Urinary bladder (tissue), 4 donors: Measurements from ENCODE around the gene COL17A1. TPM values are rescaled to one million over a fixed set of nuclear protein-coding genes. Genes with fewer than 3 reads are reported as not detected.

Experiments
- DNase-seq: peaks from one replicate; pipeline ENCODE4 v3.0.0-alpha.2; 2015; ENCODE audit errors: extremely low spot score
- H3K27ac ChIP-seq: one replicate; pipeline ENCODE4 v1.5.1; 2013; ENCODE audit warnings: low read depth, mild to moderate bottlenecking, moderate library complexity
- H3K36me3 ChIP-seq: one replicate; pipeline ENCODE4 v1.6.1; 2013; ENCODE audit warnings: mild to moderate bottlenecking, moderate library complexity; ENCODE audit not compliant: insufficient read depth
- H3K4me1 ChIP-seq: one replicate; pipeline ENCODE4 v1.6.1; 2013; ENCODE audit warnings: mild to moderate bottlenecking, moderate library complexity; ENCODE audit not compliant: insufficient read depth
- H3K4me3 ChIP-seq: one replicate; pipeline ENCODE4 v1.5.1; 2013; ENCODE audit warnings: low read depth, low read length
- WGBS: extraction: QIAGEN DNeasy Blood & Tissue Kit; methylation state at CpG from one replicate; pipeline ENCODE4 v1.1.7; 2013; 5-methylcytosine and 5-hydroxymethylcytosine counted together
- polyA plus RNA-seq: library from polyadenylated mRNA; stranded (reverse); fragments of 200-250 nt; gene quantifications from one replicate; pipeline ENCODE4 v1.2.3, GENCODE V29; 2013
- total RNA-seq: library from RNA; depleted of rRNA; stranded (reverse); fragments of >200 nt; gene quantifications from one replicate; pipeline ENCODE4 v1.2.3, GENCODE V29; 2014
- donor health status: healthy with polysubstance abuse.
- donor health status: healthy.

The COL17A1 gene
- total and polyA plus RNA-seq, 2 donors = 9.3 to 9.8 TPM

- Histone ChIP-seq H3K27ac (no peak overlapping the region), H3K4me3 (no peak overlapping the region), H3K36me3 (no peaks in the 10 kb centered on the region), H3K4me1 (no peaks in the 10 kb centered on the region)
- WGBS = 53% methylated on average over 3 of the region's 3 CpGs
- DNase-seq = no peak
These were observed 24.4 kb upstream of the COL17A1 start for GRCh38 chr10:104109908-104110662.

GRCh38 chr10:104104926-104105325 is 19.2 kb upstream of the COL17A1 start:
- Histone ChIP-seq H3K36me3 (peaks cover 2% of the 10 kb centered on the region), H3K27ac (no peak overlapping the region), H3K4me3 (no peak overlapping the region), H3K4me1 (no peaks in the 10 kb centered on the region)
- WGBS = 87% methylated on average over 2 of the region's 2 CpGs
- no peak for DNase-seq

GRCh38 chr10:104104418-104104817 is 18.7 kb upstream of the COL17A1 start:
- H3K4me1 ChIP-seq = no peaks in the 10 kb centered on the region
- 0% methylated on average over 1 of the region's 1 CpG for WGBS
- no peak overlapping the region for H3K4me3 ChIP-seq
- no peak overlapping the region for H3K27ac ChIP-seq
- peaks cover 2% of the 10 kb centered on the region for H3K36me3 ChIP-seq
- DNase-seq = no peak

GRCh38 chr10:104103956-104104355 is 18.3 kb upstream of the COL17A1 start:
- no peak overlapping the region for H3K27ac ChIP-seq
- 48% methylated on average over 1 of the region's 1 CpG for WGBS
- H3K4me3 ChIP-seq = no peak overlapping the region
- peaks cover 2% of the 10 kb centered on the region for H3K36me3 ChIP-seq
- H3K4me1 ChIP-seq = no peaks in the 10 kb centered on the region
- DNase-seq = no peak

DNA sequence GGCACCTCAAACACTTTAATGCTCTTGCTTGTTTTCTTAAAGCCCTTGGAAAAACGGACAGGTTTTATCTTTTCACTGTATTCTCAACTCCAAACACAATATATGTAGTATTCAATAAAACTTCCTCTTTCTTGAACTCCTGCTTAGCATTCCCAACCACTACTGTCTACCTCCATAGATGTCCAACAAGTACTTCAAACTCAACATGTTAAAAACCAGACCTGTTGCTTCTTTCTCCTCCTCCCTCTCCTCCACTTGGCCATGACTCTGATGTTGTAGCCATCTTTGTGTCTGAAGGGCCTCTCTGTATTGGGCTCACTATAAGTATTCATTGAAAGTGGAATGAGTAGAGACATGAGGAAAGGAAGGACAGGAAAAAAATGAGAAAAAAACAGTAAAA is 16.2 kb upstream of the COL17A1 start:
- 55% methylated on average over 1 of the region's 1 CpG for WGBS
- H3K4me3 ChIP-seq = no peak overlapping the region
- no peaks in the 10 kb centered on the region for H3K4me1 ChIP-seq
- peaks cover 2% of the 10 kb centered on the region for H3K36me3 ChIP-seq
- no peak for DNase-seq
- no peak overlapping the region for H3K27ac ChIP-seq

- Histone ChIP-seq H3K36me3 (peaks cover 2% of the 10 kb centered on the region), H3K4me1 (no peaks in the 10 kb centered on the region), H3K4me3 (no peak overlapping the region), H3K27ac (no peak overlapping the region)
- DNase-seq = no peak
- WGBS = 0% methylated on average over 1 of the region's 1 CpG
These were observed 15.1 kb upstream of the COL17A1 start for GRCh38 chr10:104100795-104101194.

- no peak for DNase-seq
These were observed 14.3 kb upstream of the COL17A1 start for GRCh38 chr10:104099941-104100340.

GRCh38 chr10:104099269-104099668 is 13.6 kb upstream of the COL17A1 start:
- 78% methylated on average over 3 of the region's 3 CpGs for WGBS
- Histone ChIP-seq H3K27ac (no peak overlapping the region), H3K4me3 (no peak overlapping the region), H3K36me3 (no peaks in the 10 kb centered on the region), H3K4me1 (no peaks in the 10 kb centered on the region)
- DNase-seq = no peak

More at GRCh38 chr10:104099941-104100340, 14.3 kb upstream of the COL17A1 start:
- H3K4me1 ChIP-seq = no peaks in the 10 kb centered on the region
- no peak overlapping the region for H3K4me3 ChIP-seq
- no peak overlapping the region for H3K27ac ChIP-seq
- peaks cover 2% of the 10 kb centered on the region for H3K36me3 ChIP-seq

GRCh38 chr10:104098358-104098925 is 12.8 kb upstream of the COL17A1 start:
- no peaks in the 10 kb centered on the region for H3K4me1 ChIP-seq
- no peak overlapping the region for H3K27ac ChIP-seq
- DNase-seq = no peak
- no peaks in the 10 kb centered on the region for H3K36me3 ChIP-seq
- WGBS = 92% methylated on average over 4 of the region's 4 CpGs
- no peak overlapping the region for H3K4me3 ChIP-seq

- Histone ChIP-seq H3K36me3 (no peaks in the 10 kb centered on the region), H3K27ac (no peak overlapping the region), H3K4me1 (no peaks in the 10 kb centered on the region), H3K4me3 (no peak overlapping the region)
- 86% methylated on average over 2 of the region's 2 CpGs for WGBS
- no peak for DNase-seq
These were observed 11.0 kb upstream of the COL17A1 start for GRCh38 chr10:104096692-104097091.

DNA sequence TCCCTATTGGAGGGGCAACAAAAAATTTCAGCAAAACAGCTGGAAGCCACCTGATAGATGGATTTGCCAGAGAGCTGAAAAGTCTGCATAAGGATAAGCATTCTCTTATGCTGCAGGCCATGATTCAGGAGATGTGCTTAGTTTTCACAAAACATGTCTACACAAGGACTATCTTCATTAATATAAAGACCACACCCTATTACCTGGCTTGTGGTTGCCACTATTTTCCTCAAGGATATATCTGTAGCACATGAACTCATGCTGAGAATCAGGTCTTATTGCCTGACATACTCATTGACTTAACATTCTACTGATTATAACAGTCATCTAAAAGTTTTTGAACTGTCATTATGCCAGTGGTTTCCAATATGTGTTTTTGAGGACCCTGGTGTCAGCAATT is 7.1 kb upstream of the COL17A1 start:
- Histone ChIP-seq H3K4me3 (no peak overlapping the region), H3K36me3 (no peaks in the 10 kb centered on the region), H3K4me1 (no peaks in the 10 kb centered on the region), H3K27ac (no peak overlapping the region)
- no peak for DNase-seq

- Histone ChIP-seq H3K4me1 (no peaks in the 10 kb centered on the region), H3K36me3 (no peaks in the 10 kb centered on the region), H3K27ac (no peak overlapping the region), H3K4me3 (no peak overlapping the region)
- 69% methylated on average over 2 of the region's 2 CpGs for WGBS
- no peak for DNase-seq
These were observed 4.9 kb upstream of the COL17A1 start for GRCh38 chr10:104090611-104091010.

DNA sequence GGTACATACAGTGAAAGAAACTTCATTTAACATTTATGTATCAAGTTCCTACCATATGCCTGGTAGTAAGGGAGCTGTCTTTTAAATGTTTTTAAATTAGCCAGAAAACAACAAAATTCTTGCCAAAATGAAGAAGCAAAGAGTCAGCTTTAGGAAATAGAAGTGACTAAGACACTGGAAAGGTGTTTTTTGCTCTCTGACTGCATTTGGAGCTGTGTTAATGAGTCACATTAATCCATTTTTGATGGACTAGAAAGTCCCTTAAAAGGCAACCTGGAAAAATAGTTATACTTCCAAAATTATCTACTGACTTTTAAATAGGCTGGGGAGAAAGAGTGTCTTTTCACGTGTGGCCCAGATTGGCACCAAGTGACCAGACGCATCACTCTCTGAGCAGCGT is 3.9 kb upstream of the COL17A1 start:
- Histone ChIP-seq H3K27ac (no peak overlapping the region), H3K36me3 (no peaks in the 10 kb centered on the region), H3K4me1 (no peaks in the 10 kb centered on the region), H3K4me3 (no peak overlapping the region)
- DNase-seq = no peak
- WGBS = 68% methylated on average over 3 of the region's 3 CpGs

GRCh38 chr10:104088239-104088638 is 2.6 kb upstream of the COL17A1 start:
- WGBS = 87% methylated on average over 5 of the region's 5 CpGs
- Histone ChIP-seq H3K4me3 (no peak overlapping the region), H3K36me3 (no peaks in the 10 kb centered on the region), H3K27ac (no peak overlapping the region), H3K4me1 (no peaks in the 10 kb centered on the region)
- DNase-seq = no peak
